ENCODE data around the gene CHPF.

CHPF gene

GRCh38 chr2:219496825-219497494, 46.6 kb downstream of the CHPF start:
- DNase-seq (ENCODE audit: low read depth) = no peak

GRCh38 chr2:219496247-219496824, 47.3 kb downstream of the CHPF start:
- no peak for DNase-seq (ENCODE audit: low read depth)

DNA sequence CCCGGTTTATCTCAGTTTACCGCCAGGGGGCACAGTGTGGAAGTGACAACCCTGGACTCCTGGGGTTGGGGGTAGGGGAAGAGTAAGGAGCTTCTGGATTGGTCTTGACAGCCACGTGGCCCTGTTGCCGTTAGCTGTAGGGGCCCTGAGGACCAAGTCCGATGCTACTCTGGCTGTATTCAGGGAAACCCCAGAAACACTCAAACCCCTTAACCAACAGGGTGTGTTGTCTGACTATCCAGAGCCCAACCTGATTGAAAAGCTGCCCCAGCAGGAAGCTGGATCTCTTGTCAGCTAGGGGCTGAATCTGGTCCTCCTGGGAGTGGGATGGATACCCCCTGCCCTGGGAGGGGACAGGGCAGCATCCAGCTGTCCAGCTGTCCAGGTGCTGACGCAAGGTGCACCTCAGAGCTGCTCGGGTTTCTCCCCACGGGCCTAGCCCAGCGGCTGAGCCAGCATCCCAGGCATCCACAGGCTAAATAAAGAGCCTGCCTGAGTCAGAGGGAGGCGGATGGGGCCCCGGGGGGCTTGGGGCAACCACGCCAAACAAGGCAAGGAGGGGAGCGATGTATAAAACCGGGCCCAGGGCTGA, 48.0 kb downstream of the CHPF start:
- DNase-seq (ENCODE audit: low read depth) = no peak

GRCh38 chr2:219494952-219495530, 48.6 kb downstream of the CHPF start:
- no peak for DNase-seq (ENCODE audit: low read depth)

GRCh38 chr2:219493086-219493485, 50.5 kb downstream of the CHPF start:
- DNase-seq (ENCODE audit: low read depth) = no peak

DNA sequence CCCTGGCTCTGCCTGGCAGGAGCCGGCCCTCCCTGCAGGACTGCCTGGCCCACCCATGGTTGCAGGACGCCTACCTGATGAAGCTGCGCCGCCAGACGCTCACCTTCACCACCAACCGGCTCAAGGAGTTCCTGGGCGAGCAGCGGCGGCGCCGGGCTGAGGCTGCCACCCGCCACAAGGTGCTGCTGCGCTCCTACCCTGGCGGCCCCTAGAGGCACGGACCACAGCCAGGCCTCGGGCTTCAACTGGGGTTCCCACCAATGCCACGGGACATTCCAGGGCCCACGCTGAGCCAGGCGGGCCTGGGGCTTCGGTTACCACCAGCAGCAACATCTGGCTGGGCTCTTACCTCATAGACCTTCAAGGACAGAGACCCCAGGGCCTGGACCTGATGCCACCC, 51.0 kb downstream of the CHPF start:
- no peak for DNase-seq (ENCODE audit: low read depth)

DNA sequence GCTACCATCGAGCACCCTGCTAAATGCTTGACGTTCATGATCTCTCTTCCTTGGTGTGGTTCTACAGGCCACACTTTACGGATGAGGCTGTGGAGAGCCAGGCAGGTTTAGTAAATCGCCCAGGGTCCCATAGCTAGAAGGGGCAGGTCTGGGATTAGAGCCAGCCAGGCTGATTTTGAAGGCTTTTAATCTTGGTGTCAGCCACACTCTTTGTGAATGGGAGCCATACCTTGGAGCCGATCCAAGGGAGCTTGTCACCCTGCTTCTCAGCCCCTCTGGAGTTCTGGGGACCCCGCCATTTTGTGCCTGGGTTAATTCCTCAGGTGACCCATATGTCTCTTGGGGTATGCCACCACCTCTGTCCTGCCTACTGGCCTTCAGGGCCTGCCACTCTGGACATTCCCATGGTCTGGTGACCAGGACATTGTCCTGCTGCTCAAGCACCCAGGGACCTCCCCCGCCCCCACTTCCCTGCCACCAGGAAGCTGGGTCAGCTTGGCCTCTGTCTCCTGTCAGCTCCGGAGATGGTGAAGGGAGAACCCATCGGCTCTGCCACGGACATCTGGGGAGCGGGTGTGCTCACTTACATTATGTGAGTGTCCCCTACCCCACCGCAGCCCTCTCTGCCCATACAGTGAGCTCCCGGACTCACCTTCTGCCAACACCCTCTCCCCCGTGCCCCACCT, 52.2 kb downstream of the CHPF start:
- DNase-seq (ENCODE audit: low read depth) = no peak

DNA sequence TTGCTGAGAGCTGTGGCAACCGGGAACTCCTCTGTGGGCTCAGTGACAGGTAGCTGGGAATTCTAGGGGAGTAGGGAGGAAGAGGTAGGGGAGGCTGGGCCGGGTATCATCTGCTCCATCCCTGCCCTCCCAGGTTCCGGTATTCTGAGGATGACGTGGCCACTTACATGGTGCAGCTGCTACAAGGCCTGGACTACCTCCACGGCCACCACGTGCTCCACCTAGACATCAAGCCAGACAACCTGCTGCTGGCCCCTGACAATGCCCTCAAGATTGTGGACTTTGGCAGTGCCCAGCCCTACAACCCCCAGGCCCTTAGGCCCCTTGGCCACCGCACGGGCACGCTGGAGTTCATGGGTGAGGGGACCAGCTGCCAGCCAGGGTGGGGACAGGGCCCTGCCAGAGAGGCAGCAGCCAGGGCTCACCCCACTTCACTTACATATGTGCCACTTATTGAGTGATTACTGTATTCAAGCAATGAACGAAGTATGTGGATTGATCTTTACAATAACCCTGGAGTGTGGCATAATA, 52.9 kb downstream of the CHPF start:
- DNase-seq (ENCODE audit: low read depth) = no peak

DNA sequence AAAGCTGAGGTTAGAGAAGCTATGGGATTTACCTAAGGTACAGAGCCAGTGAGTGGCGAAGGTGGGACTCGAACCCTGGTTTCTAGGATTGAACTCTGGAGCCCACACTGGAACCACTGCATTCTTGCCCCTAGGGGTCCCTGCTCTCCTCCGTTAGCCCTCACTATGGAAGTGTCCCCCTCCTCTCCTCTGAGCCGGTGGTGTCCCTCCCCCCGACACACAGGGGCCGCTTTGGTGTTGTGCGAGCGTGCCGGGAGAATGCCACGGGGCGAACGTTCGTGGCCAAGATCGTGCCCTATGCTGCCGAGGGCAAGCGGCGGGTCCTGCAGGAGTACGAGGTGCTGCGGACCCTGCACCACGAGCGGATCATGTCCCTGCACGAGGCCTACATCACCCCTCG, 53.4 kb downstream of the CHPF start:
- DNase-seq (ENCODE audit: low read depth) = no peak

DNA sequence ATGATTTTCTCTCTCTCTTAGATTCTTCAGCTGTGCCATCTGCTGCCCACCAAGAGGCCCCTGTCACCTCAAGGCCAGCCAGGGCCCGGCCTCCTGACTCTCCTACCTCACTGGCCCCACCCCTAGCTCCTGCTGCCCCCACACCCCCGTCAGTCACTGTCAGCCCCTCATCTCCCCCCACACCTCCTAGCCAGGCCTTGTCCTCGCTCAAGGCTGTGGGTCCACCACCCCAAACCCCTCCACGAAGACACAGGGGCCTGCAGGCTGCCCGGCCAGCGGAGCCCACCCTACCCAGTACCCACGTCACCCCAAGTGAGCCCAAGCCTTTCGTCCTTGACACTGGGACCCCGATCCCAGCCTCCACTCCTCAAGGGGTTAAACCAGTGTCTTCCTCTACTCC, 54.3 kb downstream of the CHPF start:
- DNase-seq (ENCODE audit: low read depth) = no peak

Data from CMK (cell line).